Measurements from ENCODE around the gene KMT2C. TPM values are rescaled to one million over a fixed set of nuclear protein-coding genes. Genes with fewer than 3 reads are reported as not detected.

The KMT2C gene
- total and polyA plus RNA-seq, 2 of the 13 experiments (the other 11 are each of a cell fraction or from before 2014, with no cell fraction given): 7.1 to 14.4 TPM

DNA sequence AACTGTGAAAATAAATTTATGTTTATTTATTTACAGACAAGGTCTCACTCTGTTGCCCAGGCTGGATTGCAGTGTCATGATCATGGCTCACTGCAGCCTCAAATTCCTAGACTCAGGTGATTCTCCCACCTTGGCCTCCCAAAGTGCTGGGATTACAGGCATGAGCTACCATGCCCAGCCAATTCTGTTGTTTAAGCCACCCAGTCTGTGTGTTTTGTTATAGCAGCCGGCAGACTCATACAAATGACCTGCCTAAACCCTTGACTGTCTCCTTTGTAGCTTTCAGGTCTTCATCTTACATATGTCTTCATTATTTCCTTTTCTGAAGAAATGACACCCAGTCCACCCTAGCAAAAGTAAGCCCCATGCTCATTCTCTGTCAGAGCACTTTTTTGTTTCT lies 43.8 kb upstream of the KMT2C start:
- Histone ChIP-seq H3K36me3 (replicated peaks in 1 of 2; ENCODE audit: control insufficient read depth in 1 of 2, insufficient read depth in 2 of 2, low read length in 2 of 2) (no peaks in the 10 kb centered on the region), H3K27me3 (ENCODE audit: control insufficient read depth in 1 of 2, insufficient read depth in 2 of 2, low read length in 2 of 2) (no peaks in the 10 kb centered on the region), H3K79me2 (ENCODE audit: insufficient read depth, low read length) (no peaks in the 10 kb centered on the region), H3K27ac (ENCODE audit: extremely low read length, insufficient read depth, low read length) (no peak overlapping the region), H3K9ac (ENCODE audit: insufficient read depth, low read depth, low read length) (no peak overlapping the region), H4K20me1 (ENCODE audit: insufficient read depth, low read length) (no peaks in the 10 kb centered on the region), H3K9me3 (ENCODE audit: low read length) (no peaks in the 10 kb centered on the region), H3K4me1 (ENCODE audit: insufficient read depth, low read length) (peaks cover 7% of the 10 kb centered on the region), H3K4me3 (replicated peaks in 1 of 3; ENCODE audit: insufficient read depth in 1 of 3, low read depth in 2 of 3, low read length in 3 of 3) (no peak overlapping the region), H3K4me2 (ENCODE audit: low read depth, low read length) (no peak overlapping the region), H2AFZ (ENCODE audit: low read length) (no peak overlapping the region)
- ChIA-PET CTCF (ENCODE audit: low intra/inter-chr PET ratio, low total read pairs) (no interaction called here), POLR2A (no interaction called here)
- WGBS (ENCODE audit: low lambda C conversion rate): 60% methylated on average over 1 of the region's 1 CpG
- TF ChIP-seq SALL2 (CRISPR knock-in tag; IDR thresholded peaks at IDR 0.05) (no peak), ZSCAN22 (CRISPR knock-in tag; IDR thresholded peaks at IDR 0.05) (no peak), ZNF12 (CRISPR knock-in tag; IDR thresholded peaks at IDR 0.05) (peak; percentile 88), NR2F6 (IDR thresholded peaks at IDR 0.05) (no peak), NR2F6 (CRISPR knock-in tag; IDR thresholded peaks at IDR 0.05) (no peak)
- TF ChIP-seq, protein P1, sequence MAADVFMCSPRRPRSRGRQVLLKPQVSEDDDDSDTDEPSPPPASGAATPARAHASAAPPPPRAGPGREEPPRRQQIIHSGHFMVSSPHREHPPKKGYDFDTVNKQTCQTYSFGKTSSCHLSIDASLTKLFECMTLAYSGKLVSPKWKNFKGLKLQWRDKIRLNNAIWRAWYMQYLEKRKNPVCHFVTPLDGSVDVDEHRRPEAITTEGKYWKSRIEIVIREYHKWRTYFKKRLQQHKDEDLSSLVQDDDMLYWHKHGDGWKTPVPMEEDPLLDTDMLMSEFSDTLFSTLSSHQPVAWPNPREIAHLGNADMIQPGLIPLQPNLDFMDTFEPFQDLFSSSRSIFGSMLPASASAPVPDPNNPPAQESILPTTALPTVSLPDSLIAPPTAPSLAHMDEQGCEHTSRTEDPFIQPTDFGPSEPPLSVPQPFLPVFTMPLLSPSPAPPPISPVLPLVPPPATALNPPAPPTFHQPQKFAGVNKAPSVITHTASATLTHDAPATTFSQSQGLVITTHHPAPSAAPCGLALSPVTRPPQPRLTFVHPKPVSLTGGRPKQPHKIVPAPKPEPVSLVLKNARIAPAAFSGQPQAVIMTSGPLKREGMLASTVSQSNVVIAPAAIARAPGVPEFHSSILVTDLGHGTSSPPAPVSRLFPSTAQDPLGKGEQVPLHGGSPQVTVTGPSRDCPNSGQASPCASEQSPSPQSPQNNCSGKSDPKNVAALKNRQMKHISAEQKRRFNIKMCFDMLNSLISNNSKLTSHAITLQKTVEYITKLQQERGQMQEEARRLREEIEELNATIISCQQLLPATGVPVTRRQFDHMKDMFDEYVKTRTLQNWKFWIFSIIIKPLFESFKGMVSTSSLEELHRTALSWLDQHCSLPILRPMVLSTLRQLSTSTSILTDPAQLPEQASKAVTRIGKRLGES (CRISPR knock-in tag; IDR thresholded peaks at IDR 0.05; ENCODE audit: borderline replicate concordance): no peak
- TF ChIP-seq, protein P2, sequence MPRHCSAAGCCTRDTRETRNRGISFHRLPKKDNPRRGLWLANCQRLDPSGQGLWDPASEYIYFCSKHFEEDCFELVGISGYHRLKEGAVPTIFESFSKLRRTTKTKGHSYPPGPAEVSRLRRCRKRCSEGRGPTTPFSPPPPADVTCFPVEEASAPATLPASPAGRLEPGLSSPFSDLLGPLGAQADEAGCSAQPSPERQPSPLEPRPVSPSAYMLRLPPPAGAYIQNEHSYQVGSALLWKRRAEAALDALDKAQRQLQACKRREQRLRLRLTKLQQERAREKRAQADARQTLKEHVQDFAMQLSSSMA (CRISPR knock-in tag; IDR thresholded peaks at IDR 0.05): no peak
- TF ChIP-seq, protein P3, sequence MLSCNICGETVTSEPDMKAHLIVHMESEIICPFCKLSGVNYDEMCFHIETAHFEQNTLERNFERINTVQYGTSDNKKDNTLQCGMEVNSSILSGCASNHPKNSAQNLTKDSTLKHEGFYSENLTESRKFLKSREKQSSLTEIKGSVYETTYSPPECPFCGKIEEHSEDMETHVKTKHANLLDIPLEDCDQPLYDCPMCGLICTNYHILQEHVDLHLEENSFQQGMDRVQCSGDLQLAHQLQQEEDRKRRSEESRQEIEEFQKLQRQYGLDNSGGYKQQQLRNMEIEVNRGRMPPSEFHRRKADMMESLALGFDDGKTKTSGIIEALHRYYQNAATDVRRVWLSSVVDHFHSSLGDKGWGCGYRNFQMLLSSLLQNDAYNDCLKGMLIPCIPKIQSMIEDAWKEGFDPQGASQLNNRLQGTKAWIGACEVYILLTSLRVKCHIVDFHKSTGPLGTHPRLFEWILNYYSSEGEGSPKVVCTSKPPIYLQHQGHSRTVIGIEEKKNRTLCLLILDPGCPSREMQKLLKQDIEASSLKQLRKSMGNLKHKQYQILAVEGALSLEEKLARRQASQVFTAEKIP (CRISPR knock-in tag; IDR thresholded peaks at IDR 0.05; ENCODE audit: borderline replicate concordance): no peak
- intact Hi-C loops (cut with micrococcal nuclease; ENCODE audit: unreplicated experiment) (no loop called here), in situ Hi-C loops (cut with HindIII; ENCODE audit: extremely low pct_ligation_motif_present, low pct_unique_long_range_greater_than_20kb) (no loop called here)
- ATAC-seq: no peak
- DNase-seq (ENCODE audit: low spot score): no peak
- no peak for FAIRE-seq
- BruUV-seq (replicated peaks): no TSS peak
